Right forelimb (tissue), 1 donor: ENCODE measurements around the gene ITGA5.

Experiments
- DNase-seq: peaks from one replicate; pipeline ENCODE4 v3.0.0-alpha.2; 2018

ITGA5 gene

GRCh38 chr12:54430471-54431069 is 11.5 kb upstream of the ITGA5 start:
- DNase-seq: no peak

GRCh38 chr12:54429014-54429471 is 10.0 kb upstream of the ITGA5 start:
- no peak for DNase-seq

GRCh38 chr12:54428050-54429013 is 9.3 kb upstream of the ITGA5 start:
- peak; percentile 57 for DNase-seq

- no peak for DNase-seq
Observed at GRCh38 chr12:54427106-54427505, 8.0 kb upstream of the ITGA5 start.

GRCh38 chr12:54426690-54427089 is 7.6 kb upstream of the ITGA5 start:
- no peak for DNase-seq

DNA sequence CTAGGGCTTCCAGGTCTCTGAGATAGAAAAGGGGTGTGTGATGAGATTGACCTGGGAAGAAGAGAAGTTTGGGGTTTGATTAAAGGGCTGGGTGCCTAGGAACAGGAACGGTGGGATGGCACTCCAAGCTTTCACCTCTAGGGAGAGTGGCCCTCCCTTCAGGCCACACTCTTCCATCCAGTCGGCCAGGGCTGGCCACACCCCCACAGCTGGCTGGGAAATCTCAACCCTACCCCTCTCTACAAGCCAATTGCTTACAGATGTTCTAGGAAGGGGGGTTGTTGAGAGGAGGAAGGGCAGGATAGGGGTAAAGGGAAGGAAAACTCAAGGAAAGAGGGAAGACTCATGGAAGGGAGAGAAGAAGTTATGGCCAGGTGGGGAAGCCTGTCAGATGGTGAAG is 6.6 kb upstream of the ITGA5 start:
- DNase-seq: no peak

DNA sequence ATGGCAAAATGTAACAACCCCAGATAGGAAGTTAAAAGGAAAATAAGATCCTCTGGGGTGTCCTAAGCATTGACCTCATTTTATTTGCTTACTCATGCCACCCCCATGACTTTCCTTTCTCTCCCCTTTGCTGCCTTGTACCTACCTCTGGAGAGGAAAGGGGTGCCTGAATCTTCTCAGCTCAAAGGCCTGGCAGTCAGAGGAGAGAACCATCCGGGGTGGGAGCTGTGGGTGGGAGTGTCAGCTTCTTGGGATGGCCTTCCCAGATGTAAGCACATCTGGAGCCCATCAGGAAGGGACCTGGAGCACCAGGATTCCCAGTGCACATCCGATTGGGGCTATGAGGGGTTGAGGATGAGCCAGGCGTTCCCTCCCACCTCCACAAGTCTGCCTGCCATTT is 5.2 kb upstream of the ITGA5 start:
- no peak for DNase-seq

- no peak for DNase-seq
Observed at GRCh38 chr12:54423816-54424150, 4.7 kb upstream of the ITGA5 start.

GRCh38 chr12:54421879-54422250 is 2.8 kb upstream of the ITGA5 start:
- no peak for DNase-seq

GRCh38 chr12:54421175-54421878 is 2.3 kb upstream of the ITGA5 start:
- no peak for DNase-seq

DNA sequence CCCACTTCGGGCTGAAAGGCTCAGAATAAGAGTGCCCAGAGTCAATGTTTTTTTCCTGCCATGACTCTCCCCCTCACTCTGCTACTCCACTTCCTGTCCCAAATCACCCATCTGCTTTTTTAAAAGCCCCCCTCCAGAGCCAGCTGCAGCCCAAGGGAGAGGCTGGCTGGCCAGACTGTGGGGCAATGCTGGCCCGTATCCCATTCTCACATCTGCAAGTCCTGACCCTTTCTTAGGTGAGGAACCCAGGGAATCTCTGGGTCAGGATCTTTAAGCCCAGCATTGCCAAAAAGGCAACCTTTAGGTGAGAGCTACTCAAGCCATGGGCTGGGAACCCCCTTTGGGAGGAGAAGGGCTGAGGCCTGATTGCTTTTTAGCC is 1.7 kb upstream of the ITGA5 start:
- no peak for DNase-seq

GRCh38 chr12:54418441-54419087 is 502 bp downstream of the ITGA5 start:
- DNase-seq: no peak

DNA sequence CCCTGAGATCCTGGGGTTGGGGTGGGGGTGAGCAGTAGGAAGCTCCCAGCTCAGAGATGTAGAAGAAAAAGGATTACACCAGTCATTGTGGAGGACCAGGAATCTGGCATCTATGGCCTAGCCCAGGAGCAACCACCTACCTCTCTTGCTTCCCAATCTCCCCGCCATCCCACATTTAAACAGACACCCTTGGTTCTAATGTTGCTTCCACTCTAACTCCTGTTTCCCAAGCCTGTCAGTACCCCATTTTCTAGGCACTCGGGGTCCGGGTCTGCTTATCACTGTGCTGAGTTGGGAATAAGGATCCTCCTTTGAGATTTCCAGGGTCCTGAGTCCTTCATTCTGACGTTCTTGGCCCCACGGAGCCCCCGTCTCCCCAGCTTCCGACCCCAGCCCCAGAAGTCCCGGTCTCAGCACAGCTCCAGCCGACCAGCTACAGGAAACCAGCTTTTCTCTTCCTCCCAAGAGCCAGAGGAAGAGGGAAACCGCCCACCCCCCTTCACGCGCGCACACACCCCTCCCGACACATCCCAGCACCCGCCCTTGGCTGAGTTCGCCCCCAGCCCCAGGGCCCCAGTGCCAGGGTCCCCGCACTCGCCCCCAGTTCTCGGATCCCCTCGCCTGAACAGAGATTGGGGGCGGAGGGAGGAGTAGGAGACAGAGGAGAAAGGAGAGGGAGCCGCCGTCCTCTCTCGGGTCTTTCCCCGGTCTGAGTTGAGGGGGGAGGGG is 1.2 kb downstream of the ITGA5 start:
- DNase-seq: no peak

DNA sequence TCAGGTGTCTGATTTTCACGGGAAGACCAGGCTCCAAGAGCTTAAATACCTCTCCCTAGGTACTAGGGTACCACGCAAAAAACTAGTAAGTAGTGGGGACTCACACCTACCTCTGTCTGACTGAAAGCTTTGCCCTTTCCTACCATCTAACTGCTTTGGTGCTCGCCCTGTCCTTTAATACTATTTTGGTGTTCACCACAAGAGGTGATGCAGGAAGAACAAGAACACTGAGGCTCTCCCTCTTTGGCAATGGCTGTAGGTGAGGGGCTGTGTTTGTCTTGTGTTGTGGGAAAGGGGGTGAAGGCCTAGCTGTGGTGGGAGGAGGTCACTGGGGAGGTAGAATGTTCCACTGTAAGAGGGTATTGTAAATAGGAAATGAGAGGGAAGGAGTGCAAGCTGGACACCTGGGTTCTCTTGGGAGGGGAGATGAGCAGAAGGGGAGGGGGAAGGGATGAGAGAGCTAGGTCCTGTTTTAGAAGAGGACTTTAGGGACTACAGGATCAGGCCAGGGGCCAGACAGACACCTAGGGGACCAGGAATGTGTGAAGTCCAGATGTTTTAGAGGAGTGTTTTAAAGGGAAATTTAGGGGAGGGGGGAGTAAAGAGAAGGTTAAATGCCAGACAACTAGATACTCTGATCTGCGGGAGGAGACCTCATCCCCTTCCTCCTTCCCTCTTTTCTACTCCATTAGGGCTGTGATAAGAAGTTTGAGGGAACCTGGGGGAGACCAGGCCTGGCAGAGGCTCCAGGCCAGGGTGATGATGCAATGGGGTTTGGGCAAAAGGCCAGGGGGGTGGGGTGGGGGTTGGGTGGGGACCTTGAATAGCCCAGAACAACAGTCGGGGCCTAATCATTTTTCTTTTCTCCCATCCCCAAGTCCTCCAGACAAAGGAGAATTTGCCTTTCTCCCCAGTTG is 2.1 kb downstream of the ITGA5 start:
- DNase-seq: no peak

DNA sequence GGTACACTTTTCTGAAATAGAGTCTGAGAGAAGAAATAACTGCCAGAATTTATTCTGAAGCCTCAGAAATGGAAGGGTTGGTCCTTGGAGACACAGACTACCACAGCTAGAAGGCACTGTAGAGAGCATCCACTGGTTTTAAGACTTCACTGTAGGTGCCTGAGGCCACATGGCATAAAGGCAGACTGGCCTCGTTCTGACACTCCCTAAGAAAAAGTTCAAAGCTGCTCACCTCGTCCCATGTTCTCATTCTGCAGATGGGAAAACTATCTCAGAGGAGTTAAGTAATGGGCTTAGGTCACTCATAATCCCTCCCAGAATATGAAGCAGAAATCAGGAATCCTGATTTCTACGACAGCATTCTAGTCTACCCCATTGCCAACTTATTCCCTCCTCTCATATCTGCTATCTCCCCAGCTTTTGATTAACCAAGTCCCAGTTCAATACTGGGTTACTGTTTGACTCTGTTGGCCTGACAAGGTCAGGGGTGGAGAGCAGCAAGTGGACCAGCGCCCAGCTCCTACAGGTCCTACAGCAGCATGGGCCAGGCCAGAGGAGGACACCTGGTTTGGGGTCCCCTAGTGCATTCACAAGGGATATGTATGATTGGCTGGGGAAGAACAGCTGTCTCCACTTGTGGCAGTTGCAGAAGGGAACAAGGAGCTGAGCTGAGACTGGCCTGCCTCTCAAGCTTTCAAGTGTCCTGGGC is 3.7 kb downstream of the ITGA5 start:
- no peak for DNase-seq

GRCh38 chr12:54413284-54414190 is 5.5 kb downstream of the ITGA5 start:
- DNase-seq: no peak

- DNase-seq: no peak
Observed at GRCh38 chr12:54412786-54413185, 6.3 kb downstream of the ITGA5 start.

DNA sequence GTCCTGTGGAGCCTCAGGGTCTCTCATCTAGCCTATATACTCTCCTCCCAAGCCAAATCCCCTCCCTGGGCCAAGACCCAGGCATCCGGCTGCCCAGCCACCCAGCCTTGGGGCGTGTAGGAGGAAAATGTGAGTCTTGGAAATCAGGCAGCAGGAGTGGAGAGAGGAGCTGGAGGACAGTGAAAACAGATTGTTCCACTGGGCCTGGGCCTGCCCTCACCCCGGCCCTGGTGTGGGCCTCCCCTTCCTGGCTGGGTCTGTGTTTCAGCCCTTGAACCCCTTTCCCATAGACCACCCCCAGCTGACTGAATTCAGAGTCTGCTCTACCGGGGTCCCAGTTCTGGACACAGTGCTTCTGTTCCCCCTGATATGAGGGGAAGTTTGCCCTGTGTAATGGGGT is 6.7 kb downstream of the ITGA5 start:
- no peak for DNase-seq

- DNase-seq: no peak
Observed at GRCh38 chr12:54411391-54412241, 7.5 kb downstream of the ITGA5 start.
